Body of pancreas (tissue), 4 donors: ENCODE data around the gene SUN1. TPM values are rescaled to one million over a fixed set of nuclear protein-coding genes. Genes with fewer than 3 reads are reported as not detected.
A peak's percentile ranks its signal among the peaks of the same experiment; 100 is the strongest.

ENCODE experiments used
- ATAC-seq: fragments of 150-250 bp; one replicate; pipeline ENCODE4 v1.9.1; 2016
- DNase-seq, 4 donors: peaks; one replicate each; pipeline ENCODE4 v3.0.0-alpha.2; 2019
- H3K27ac ChIP-seq, 4 donors: fragments of 200-600 bp; sonication (generic); 1 replicate in 3 of 4; 2 replicates in 1 of 4; pipeline versions ENCODE4 v1.5.1 to v1.6.1; 2016 to 2019; ENCODE audit warnings: mild to moderate bottlenecking in 1 of 4, mixed read lengths in 1 of 4, moderate library complexity in 1 of 4
- H3K27me3 ChIP-seq, 2 donors: fragments of 200-600 bp; sonication (generic); one replicate each; pipeline ENCODE4 v1.6.0; 2016; ENCODE audit warnings: mild to moderate bottlenecking in 1 of 2
- H3K36me3 ChIP-seq, 2 donors: fragments of 200-600 bp; sonication (generic); replicated peaks in 1 of 2; 2 replicates each; pipeline ENCODE4 v1.5.1; 2016; ENCODE audit warnings: low read depth in 2 of 2; ENCODE audit not compliant: insufficient read depth in 1 of 2
- H3K4me1 ChIP-seq: fragments of 200-600 bp; sonication (generic); one replicate; pipeline ENCODE4 v1.6.0; 2016
- H3K4me3 ChIP-seq, 2 donors: fragments of 200-600 bp; sonication (generic); 1 replicate in 1 of 2; 2 replicates in 1 of 2; pipeline ENCODE4 v1.5.1; 2016 to 2019
- H3K9me3 ChIP-seq, 3 donors: fragments of 200-600 bp; sonication (generic); 1 replicate in 2 of 3; 2 replicates in 1 of 3; pipeline ENCODE4 v1.5.1; 2016
- CTCF ChIP-seq, 7 experiments: fragments of 450-650 bp in 4 of 7; fragments of 200-600 bp in 3 of 7; sonication (generic) in 3 of 7; IDR thresholded peaks; one replicate each; pipeline ENCODE4 v1.5.1; 2016 to 2019; ENCODE audit warnings: antibody characterized with exemption in 7 of 7
- POLR2A ChIP-seq, 3 donors: fragments of 450-650 bp; IDR thresholded peaks; one replicate each; pipeline ENCODE4 v1.6.1; 2016; ENCODE audit warnings: antibody characterized with exemption in 3 of 3, mild to moderate bottlenecking in 2 of 3
- WGBS, 2 donors: methylation state at CpG; one replicate each; pipeline ENCODE4 v1.1.5; 2017; 5-methylcytosine and 5-hydroxymethylcytosine counted together
- intact Hi-C: fragments of 100-400 bp; cut with DNase I; formaldehyde crosslinking; loops from one replicate; pipeline ENCODE4 v1.15.1; 2023
- total RNA-seq, 2 donors: library from RNA; depleted of rRNA; stranded (reverse); fragments of >200 nt; gene quantifications; one replicate each; pipeline ENCODE4 v1.1.0, GENCODE V29; 2016

Gene SUN1
- total RNA-seq, 2 donors from 2014 or later: 75.8 to 122 TPM

- WGBS, 2 donors: 88 to 89% methylated on average over 8 of the region's 8 CpGs
- no peaks in the 10 kb centered on the region for H3K9me3 ChIP-seq
- intact Hi-C loops: no loop called here
- H3K36me3 ChIP-seq: peaks cover 0 to 2% of the 10 kb centered on the region in 2 donors
- no peak overlapping the region for H3K4me3 ChIP-seq
- no peak for TF ChIP-seq POLR2A (IDR thresholded peaks at IDR 0.05)
- TF ChIP-seq CTCF (IDR thresholded peaks at IDR 0.05): no peak
- H3K4me1 ChIP-seq: peaks cover 38% of the 10 kb centered on the region
- ATAC-seq: no peak
- no peaks in the 10 kb centered on the region for H3K27me3 ChIP-seq
- DNase-seq: no peak
- H3K27ac ChIP-seq: peak overlapping the region in 3 of 4 donors; percentile 42 to 92 (median 84)
Measured at GRCh38 chr7:833601-834258, 1.5 kb downstream of the SUN1 start.

- Histone ChIP-seq H3K36me3 (peaks cover 0 to 6% of the 10 kb centered on the region in 2 donors), H3K27me3 (no peaks in the 10 kb centered on the region), H3K9me3 (no peaks in the 10 kb centered on the region), H3K4me1 (peaks cover 38% of the 10 kb centered on the region), H3K4me3 (no peak overlapping the region), H3K27ac (peak overlapping the region in 3 of 4 donors; percentile 42 to 92 (median 84))
- ATAC-seq: no peak
- intact Hi-C loops: no loop called here
- TF ChIP-seq CTCF (IDR thresholded peaks at IDR 0.05) (no peak), POLR2A (IDR thresholded peaks at IDR 0.05) (no peak)
- no peak for DNase-seq
- 91 to 93% methylated on average over 7 to 12 of the region's 12 CpGs for WGBS, 2 donors
Measured at GRCh38 chr7:834277-834676, 2.0 kb downstream of the SUN1 start.

GRCh38 chr7:835021-835420 is 2.7 kb downstream of the SUN1 start:
- Histone ChIP-seq H3K27me3 (no peaks in the 10 kb centered on the region), H3K36me3 (peaks cover 0 to 6% of the 10 kb centered on the region in 2 donors), H3K9me3 (no peaks in the 10 kb centered on the region), H3K27ac (no peak overlapping the region), H3K4me1 (peaks cover 37% of the 10 kb centered on the region), H3K4me3 (no peak overlapping the region)
- ATAC-seq (no peak), DNase-seq (no peak)
- TF ChIP-seq POLR2A (IDR thresholded peaks at IDR 0.05) (no peak), CTCF (IDR thresholded peaks at IDR 0.05) (no peak)
- WGBS, 2 donors: 97 to 98% methylated on average over 12 of the region's 12 CpGs
- intact Hi-C loops: no loop called here

- Histone ChIP-seq H3K27me3 (no peaks in the 10 kb centered on the region), H3K27ac (peak overlapping the region in 1 of 4 donors; percentile 8), H3K4me1 (peaks cover 30% of the 10 kb centered on the region), H3K9me3 (no peaks in the 10 kb centered on the region), H3K36me3 (peaks cover 0 to 9% of the 10 kb centered on the region in 2 donors), H3K4me3 (no peak overlapping the region)
- intact Hi-C loops: no loop called here
- ATAC-seq: no peak
- DNase-seq: no peak
- TF ChIP-seq CTCF (IDR thresholded peaks at IDR 0.05) (no peak), POLR2A (IDR thresholded peaks at IDR 0.05) (no peak)
- 80 to 83% methylated on average over 24 to 27 of the region's 27 CpGs for WGBS, 2 donors
Measured at GRCh38 chr7:835485-836401, 3.5 kb downstream of the SUN1 start.
